Lower leg skin (tissue), 3 donors: ENCODE data around the gene MITF.

ENCODE experiments used
- CTCF ChIP-seq, 3 donors: fragments of 450-650 bp; IDR thresholded peaks; one replicate each; pipeline ENCODE4 v1.5.1; 2016; ENCODE audit warnings: antibody characterized with exemption in 3 of 3, mild to moderate bottlenecking in 3 of 3, moderate library complexity in 2 of 3
- POLR2A ChIP-seq, 2 donors: fragments of 450-650 bp; IDR thresholded peaks; one replicate each; pipeline ENCODE4 v1.6.1; 2016 to 2017; ENCODE audit warnings: antibody characterized with exemption in 2 of 2, mild to moderate bottlenecking in 1 of 2, moderate library complexity in 1 of 2

GRCh38 chr3:69976021-69976420, 236.8 kb downstream of the MITF start:
- TF ChIP-seq CTCF (IDR thresholded peaks at IDR 0.05) = no peak
- TF ChIP-seq POLR2A (IDR thresholded peaks at IDR 0.05) = no peak
